ENCODE results near the gene AHCYL2. TPM values are rescaled to one million over a fixed set of nuclear protein-coding genes. Genes with fewer than 3 reads are reported as not detected.

The AHCYL2 gene
- total and polyA plus RNA-seq, 2 donors (not counting 1 experiment from before 2014, with no cell fraction given): 8.8 to 26.2 TPM

- CTCF ChIA-PET: interaction anchor here (1.2 to 3.0 kb wide), 2 partner anchors 7 to 60 kb away, joined by 3 to 14 read pairs; no protein-coding TSS in a partner anchor
- POLR2A ChIA-PET: no interaction called here
- intact Hi-C loops (cut with micrococcal nuclease): no loop called here
- Mint-ChIP-seq H3K4me1 (no peaks in the 10 kb centered on the region), H3K4me3 (no peak overlapping the region), H3K27me3 (no peaks in the 10 kb centered on the region), H3K9me3 (ENCODE audit: insufficient read depth) (no peaks in the 10 kb centered on the region), H3K27ac (no peak overlapping the region)
- TF ChIP-seq CTCF (IDR thresholded peaks at IDR 0.05) (no peak), EZH2 (IDR thresholded peaks at IDR 0.05; ENCODE audit: borderline replicate concordance, insufficient read depth, low read depth, low read length, poor library complexity, severe bottlenecking) (no peak)
- Histone ChIP-seq H3K27ac (ENCODE audit: low read length in 2 of 2) (no peak overlapping the region), H3K4me1 (ENCODE audit: control insufficient read depth in 2 of 2, insufficient read depth in 2 of 2, low read length in 2 of 2) (no peaks in the 10 kb centered on the region), H3K79me2 (ENCODE audit: control insufficient read depth, insufficient read depth, low read length) (no peaks in the 10 kb centered on the region), H3K4me2 (replicated peaks; ENCODE audit: low read depth, low read length, poor library complexity, severe bottlenecking) (no peak overlapping the region), H3K4me3 (ENCODE audit: control extremely low read depth in 1 of 5, extremely low read depth in 1 of 5, insufficient read depth in 1 of 5, low read depth in 2 of 5, low read length in 4 of 5) (no peak overlapping the region), H3K36me3 (replicated peaks in 1 of 2; ENCODE audit: control extremely low read depth in 1 of 2, control insufficient read depth in 1 of 2, extremely low read depth in 1 of 2, insufficient read depth in 2 of 2, low read length in 1 of 2) (no peaks in the 10 kb centered on the region), H4K20me1 (ENCODE audit: control insufficient read depth, insufficient read depth, low read length, poor library complexity, severe bottlenecking) (no peaks in the 10 kb centered on the region), H2AFZ (ENCODE audit: insufficient read depth, low read depth, low read length, poor library complexity, severe bottlenecking) (no peak overlapping the region), H3K9ac (ENCODE audit: low read length) (no peak overlapping the region), H3K27me3 (replicated peaks in 1 of 4; ENCODE audit: control extremely low read depth in 1 of 4, control insufficient read depth in 3 of 4, insufficient read depth in 4 of 4, low read length in 3 of 4) (no peaks in the 10 kb centered on the region), H3K9me3 (ENCODE audit: control extremely low read depth in 1 of 3, control insufficient read depth in 2 of 3, insufficient read depth in 1 of 3, low read length in 2 of 3) (no peaks in the 10 kb centered on the region)
- no CpG with 5 or more reads among the region's 3 CpGs for WGBS (ENCODE audit: insufficient coverage)
- no peak for ATAC-seq (ENCODE audit: low read depth)
- DNase-seq: no peak
Observed at GRCh38 chr7:129279757-129280156, 54.9 kb downstream of the AHCYL2 start.

- POLR2A ChIA-PET: no interaction called here
- Histone ChIP-seq H3K27ac (ENCODE audit: low read length in 2 of 2) (no peak overlapping the region), H2AFZ (ENCODE audit: insufficient read depth, low read depth, low read length, poor library complexity, severe bottlenecking) (no peak overlapping the region), H3K9me3 (ENCODE audit: control extremely low read depth in 1 of 3, control insufficient read depth in 2 of 3, insufficient read depth in 1 of 3, low read length in 2 of 3) (no peaks in the 10 kb centered on the region), H3K4me2 (replicated peaks; ENCODE audit: low read depth, low read length, poor library complexity, severe bottlenecking) (no peak overlapping the region), H4K20me1 (ENCODE audit: control insufficient read depth, insufficient read depth, low read length, poor library complexity, severe bottlenecking) (no peaks in the 10 kb centered on the region), H3K27me3 (replicated peaks in 1 of 4; ENCODE audit: control extremely low read depth in 1 of 4, control insufficient read depth in 3 of 4, insufficient read depth in 4 of 4, low read length in 3 of 4) (no peaks in the 10 kb centered on the region), H3K4me1 (ENCODE audit: control insufficient read depth in 2 of 2, insufficient read depth in 2 of 2, low read length in 2 of 2) (no peaks in the 10 kb centered on the region), H3K9ac (ENCODE audit: low read length) (no peak overlapping the region), H3K36me3 (replicated peaks in 1 of 2; ENCODE audit: control extremely low read depth in 1 of 2, control insufficient read depth in 1 of 2, extremely low read depth in 1 of 2, insufficient read depth in 2 of 2, low read length in 1 of 2) (no peaks in the 10 kb centered on the region), H3K79me2 (ENCODE audit: control insufficient read depth, insufficient read depth, low read length) (no peaks in the 10 kb centered on the region), H3K4me3 (ENCODE audit: control extremely low read depth in 1 of 5, extremely low read depth in 1 of 5, insufficient read depth in 1 of 5, low read depth in 2 of 5, low read length in 4 of 5) (no peak overlapping the region)
- CTCF ChIA-PET: interaction anchor here (1.2 to 1.5 kb wide), 2 partner anchors 9 to 63 kb away, joined by 3 to 4 read pairs; no protein-coding TSS in a partner anchor
- Mint-ChIP-seq H3K9me3 (ENCODE audit: insufficient read depth) (no peaks in the 10 kb centered on the region), H3K27ac (no peak overlapping the region), H3K4me3 (no peak overlapping the region), H3K27me3 (no peaks in the 10 kb centered on the region), H3K4me1 (no peaks in the 10 kb centered on the region)
- TF ChIP-seq CTCF (IDR thresholded peaks at IDR 0.05): no peak
- no peak for TF ChIP-seq EZH2 (IDR thresholded peaks at IDR 0.05; ENCODE audit: borderline replicate concordance, insufficient read depth, low read depth, low read length, poor library complexity, severe bottlenecking)
- 100% methylated on average over 1 of the region's 1 CpG for WGBS (ENCODE audit: insufficient coverage)
- ATAC-seq (ENCODE audit: low read depth) (no peak), DNase-seq (no peak)
- intact Hi-C loops (cut with micrococcal nuclease): no loop called here
Observed at GRCh38 chr7:129281163-129281562, 56.3 kb downstream of the AHCYL2 start.

Data from B cell (primary cell).